Activated T-cell treated with anti-CD3 and anti-CD28 coated beads for 1 hour (primary cell): ENCODE measurements around the gene CCDC71.

ENCODE experiments used
- DNase-seq: peaks from one replicate; pipeline ENCODE4 v3.0.0-alpha.2; 2020; ENCODE audit warnings: low read depth

CCDC71 gene

GRCh38 chr3:49131576-49131975, 34.6 kb downstream of the CCDC71 start:
- no peak for DNase-seq

GRCh38 chr3:49131040-49131439, 35.1 kb downstream of the CCDC71 start:
- no peak for DNase-seq

GRCh38 chr3:49124991-49125670, 41.0 kb downstream of the CCDC71 start:
- no peak for DNase-seq

- no peak for DNase-seq
Measured at GRCh38 chr3:49124203-49124602, 41.9 kb downstream of the CCDC71 start.

- DNase-seq: no peak
Measured at GRCh38 chr3:49123687-49124086, 42.4 kb downstream of the CCDC71 start.

- no peak for DNase-seq
Measured at GRCh38 chr3:49122886-49123545, 43.1 kb downstream of the CCDC71 start.

- DNase-seq: no peak
Measured at GRCh38 chr3:49122451-49122850, 43.7 kb downstream of the CCDC71 start.

GRCh38 chr3:49122022-49122421, 44.1 kb downstream of the CCDC71 start:
- DNase-seq: no peak

- no peak for DNase-seq
Measured at GRCh38 chr3:49121132-49121736, 44.9 kb downstream of the CCDC71 start.

GRCh38 chr3:49120438-49121131, 45.5 kb downstream of the CCDC71 start, which contains the start of gene USP19:
TSS of gene USP19 (minus strand) at chr3:49120823. CDS start at chr3:49119145, 1,678 bp downstream.
- peak; percentile 87 for DNase-seq

- no peak for DNase-seq
Measured at GRCh38 chr3:49120096-49120437, 46.1 kb downstream of the CCDC71 start.

GRCh38 chr3:49119439-49119838, 46.7 kb downstream of the CCDC71 start:
- DNase-seq: no peak

GRCh38 chr3:49119036-49119435, 47.1 kb downstream of the CCDC71 start:
- DNase-seq: no peak
